Smooth muscle cell (in vitro differentiated cells): Measurements from ENCODE around the gene APIP. TPM values are rescaled to one million over a fixed set of nuclear protein-coding genes. Genes with fewer than 3 reads are reported as not detected.

Experiments used
- DNase-seq: peaks from one replicate; lab custom pipeline; 2025; ENCODE audit not compliant: unreplicated experiment; lab: John Stamatoyannopoulos, UW
- H2AFZ ChIP-seq: fragments of 200-600 bp; sonication (generic); 2 replicates; pipeline ENCODE4 v1.6.0; 2016; ENCODE audit warnings: antibody characterized with exemption, low read depth, mild to moderate bottlenecking
- H3F3A ChIP-seq: fragments of 200-600 bp; sonication (generic); 2 replicates; pipeline ENCODE4 v1.6.0; 2017; ENCODE audit warnings: antibody characterized with exemption, low read depth
- H3K27ac ChIP-seq: fragments of 200-600 bp; sonication (generic); 2 replicates; pipeline ENCODE4 v1.5.1; 2016; ENCODE audit warnings: low read depth, mild to moderate bottlenecking
- H3K27me3 ChIP-seq: fragments of 200-600 bp; sonication (generic); 2 replicates; pipeline ENCODE4 v1.6.1; 2016; ENCODE audit warnings: low read depth, mild to moderate bottlenecking
- H3K36me3 ChIP-seq: fragments of 200-600 bp; sonication (generic); 2 replicates; pipeline ENCODE4 v1.5.1; 2016; ENCODE audit warnings: low read depth
- H3K4me1 ChIP-seq: fragments of 200-600 bp; sonication (generic); 2 replicates; pipeline ENCODE4 v1.5.1; 2016; ENCODE audit warnings: low read depth
- H3K4me2 ChIP-seq: fragments of 200-600 bp; sonication (generic); 2 replicates; pipeline ENCODE4 v1.6.0; 2016; ENCODE audit warnings: mild to moderate bottlenecking
- H3K4me3 ChIP-seq: fragments of 200-600 bp; sonication (generic); 2 replicates; pipeline ENCODE4 v1.5.1; 2016; ENCODE audit warnings: mild to moderate bottlenecking
- H3K79me2 ChIP-seq: fragments of 200-600 bp; sonication (generic); 2 replicates; pipeline ENCODE4 v1.6.0; 2016; ENCODE audit warnings: low read depth, mild to moderate bottlenecking
- H3K9ac ChIP-seq: fragments of 200-600 bp; sonication (generic); 2 replicates; pipeline ENCODE4 v1.6.0; 2016; ENCODE audit warnings: low read depth
- H3K9me3 ChIP-seq: fragments of 200-600 bp; sonication (generic); replicated peaks from 2 replicates; pipeline ENCODE4 v1.5.1; 2016; ENCODE audit warnings: low read depth
- H4K20me1 ChIP-seq: fragments of 200-600 bp; sonication (generic); 2 replicates; pipeline ENCODE4 v1.6.0; 2016; ENCODE audit warnings: low read depth
- CTCF ChIP-seq: fragments of 200-600 bp; sonication (generic); IDR thresholded peaks from 2 replicates; pipeline ENCODE4 v1.5.1; 2017; ENCODE audit warnings: borderline replicate concordance, mild to moderate bottlenecking, antibody characterized with exemption; ENCODE audit not compliant: insufficient read depth, poor library complexity, severe bottlenecking
- WGBS: methylation state at CpG from one replicate; pipeline ENCODE4 v1.1.7; 2016; ENCODE audit warnings: low lambda C conversion rate; 5-methylcytosine and 5-hydroxymethylcytosine counted together
- polyA plus RNA-seq: library from polyadenylated mRNA; unstranded; fragments of >200 nt; fragmentation: Nextera tagmentation; extraction: Ambion mirVana; gene quantifications from 2 replicates; pipeline ENCODE4 v1.2.1, GENCODE V29; 2016
- total RNA-seq: library from RNA; depleted of rRNA; stranded (reverse); fragments of >200 nt; gene quantifications from 2 replicates; pipeline ENCODE4 v1.2.3, GENCODE V29; 2014

APIP gene
- total and polyA plus RNA-seq, 2 experiments from 2014 or later = 12.8 to 24.9 TPM

- no peaks in the 10 kb centered on the region for H3K27me3 ChIP-seq
- 100% methylated on average over 1 of the region's 1 CpG for WGBS
- no peak for TF ChIP-seq CTCF
- H4K20me1 ChIP-seq = peaks cover 23% of the 10 kb centered on the region
- peaks cover 25% of the 10 kb centered on the region for H3K79me2 ChIP-seq
- H2AFZ ChIP-seq = no peak overlapping the region
- H3K36me3 ChIP-seq = no peaks in the 10 kb centered on the region
- H3F3A ChIP-seq = no peaks in the 10 kb centered on the region
- no peak overlapping the region for H3K9ac ChIP-seq
- H3K27ac ChIP-seq = no peak overlapping the region
- no peaks in the 10 kb centered on the region for H3K9me3 ChIP-seq
- no peak for DNase-seq
- peaks cover 6% of the 10 kb centered on the region for H3K4me1 ChIP-seq
- H3K4me3 ChIP-seq = no peak overlapping the region
- H3K4me2 ChIP-seq = no peak overlapping the region
Measured at GRCh38 chr11:34910817-34911216, 5.4 kb downstream of the APIP start.

GRCh38 chr11:34909955-34910354, 6.2 kb downstream of the APIP start:
- no peak overlapping the region for H3K4me3 ChIP-seq
- WGBS = 91% methylated on average over 4 of the region's 4 CpGs
- no peaks in the 10 kb centered on the region for H3K27me3 ChIP-seq
- H3K9me3 ChIP-seq = no peaks in the 10 kb centered on the region
- H3K79me2 ChIP-seq = peaks cover 21% of the 10 kb centered on the region
- H3K4me2 ChIP-seq = no peak overlapping the region
- peaks cover 23% of the 10 kb centered on the region for H4K20me1 ChIP-seq
- H3F3A ChIP-seq = no peaks in the 10 kb centered on the region
- no peak overlapping the region for H3K9ac ChIP-seq
- peaks cover under 1% of the 10 kb centered on the region for H3K4me1 ChIP-seq
- no peak for DNase-seq
- H2AFZ ChIP-seq = no peak overlapping the region
- no peak for TF ChIP-seq CTCF
- H3K36me3 ChIP-seq = no peaks in the 10 kb centered on the region
- no peak overlapping the region for H3K27ac ChIP-seq

GRCh38 chr11:34909415-34909814, 6.8 kb downstream of the APIP start:
- Histone ChIP-seq H3F3A (no peaks in the 10 kb centered on the region), H3K79me2 (peaks cover 17% of the 10 kb centered on the region), H3K4me1 (no peaks in the 10 kb centered on the region), H4K20me1 (peaks cover 23% of the 10 kb centered on the region), H3K9me3 (no peaks in the 10 kb centered on the region), H3K9ac (no peak overlapping the region), H3K4me2 (no peak overlapping the region), H3K4me3 (no peak overlapping the region), H2AFZ (no peak overlapping the region), H3K36me3 (no peaks in the 10 kb centered on the region), H3K27ac (no peak overlapping the region), H3K27me3 (no peaks in the 10 kb centered on the region)
- no peak for DNase-seq
- no peak for TF ChIP-seq CTCF
- WGBS = 75% methylated on average over 6 of the region's 6 CpGs

GRCh38 chr11:34907934-34908593, 8.1 kb downstream of the APIP start:
- Histone ChIP-seq H3K4me2 (no peak overlapping the region), H3K36me3 (no peaks in the 10 kb centered on the region), H3K27ac (no peak overlapping the region), H3F3A (no peaks in the 10 kb centered on the region), H3K4me1 (no peaks in the 10 kb centered on the region), H3K79me2 (peaks cover 16% of the 10 kb centered on the region), H4K20me1 (peaks cover 23% of the 10 kb centered on the region), H3K9ac (no peak overlapping the region), H2AFZ (no peak overlapping the region), H3K9me3 (no peaks in the 10 kb centered on the region), H3K4me3 (no peak overlapping the region), H3K27me3 (no peaks in the 10 kb centered on the region)
- no peak for TF ChIP-seq CTCF
- DNase-seq = no peak
- WGBS = 57% methylated on average over 3 of the region's 3 CpGs
